Naive B cell (primary cell): ENCODE measurements around the gene RUNX2. TPM values are rescaled to one million over a fixed set of nuclear protein-coding genes. Genes with fewer than 3 reads are reported as not detected.

Source experiments
- ATAC-seq, 2 donors: fragments of 150-1000 bp; cut with Tn5 transposase; 2 replicates each; pipeline ENCODE4 v1.10.0; 2021; ENCODE audit warnings: low read depth in 2 of 2, mild to moderate bottlenecking in 2 of 2, moderate library complexity in 2 of 2
- DNase-seq: peaks from one replicate; pipeline ENCODE4 v3.0.0; 2022
- H3K27ac Mint-ChIP-seq, 6 donors: one replicate each; pipeline ENCODE4 v1.8.0; 2020 to 2022; ENCODE audit warnings: mild to moderate bottlenecking in 6 of 6, mixed read lengths in 6 of 6, moderate library complexity in 5 of 6, inconsistent platforms in 2 of 6
- H3K27me3 Mint-ChIP-seq, 3 donors: one replicate each; pipeline ENCODE4 v1.8.0; 2021 to 2022; ENCODE audit warnings: mixed read lengths in 3 of 3, mild to moderate bottlenecking in 1 of 3
- H3K36me3 Mint-ChIP-seq, 2 donors: one replicate each; pipeline ENCODE4 v1.8.0; 2020 to 2022; ENCODE audit warnings: mixed read lengths in 2 of 2, inconsistent platforms in 1 of 2, mild to moderate bottlenecking in 1 of 2
- H3K4me1 Mint-ChIP-seq, 3 donors: one replicate each; pipeline ENCODE4 v1.8.0; 2020 to 2022; ENCODE audit warnings: mixed read lengths in 3 of 3, inconsistent platforms in 1 of 3, mild to moderate bottlenecking in 1 of 3, moderate library complexity in 1 of 3
- H3K4me3 Mint-ChIP-seq, 8 donors: one replicate each; pipeline ENCODE4 v1.8.0; 2020 to 2022; ENCODE audit warnings: mild to moderate bottlenecking in 8 of 8, mixed read lengths in 8 of 8, moderate library complexity in 8 of 8, inconsistent platforms in 2 of 8
- H3K9me3 Mint-ChIP-seq, 7 donors: one replicate each; pipeline ENCODE4 v1.8.0; 2020 to 2022; ENCODE audit warnings: mixed read lengths in 7 of 7, mild to moderate bottlenecking in 5 of 7, inconsistent platforms in 2 of 7, moderate library complexity in 1 of 7
- polyA plus RNA-seq, 6 donors: library from polyadenylated mRNA; unstranded; fragments of 300-500 nt; fragmentation: Illumina TruSeq; gene quantifications; one replicate each; pipeline ENCODE4 v1.2.3, GENCODE V29; 2021; ENCODE audit warnings: low read depth in 6 of 6

RUNX2 gene
- polyA plus RNA-seq, 6 donors from 2014 or later = 0.08 to 0.37 (median 0.16) TPM; not detected in 3

DNA sequence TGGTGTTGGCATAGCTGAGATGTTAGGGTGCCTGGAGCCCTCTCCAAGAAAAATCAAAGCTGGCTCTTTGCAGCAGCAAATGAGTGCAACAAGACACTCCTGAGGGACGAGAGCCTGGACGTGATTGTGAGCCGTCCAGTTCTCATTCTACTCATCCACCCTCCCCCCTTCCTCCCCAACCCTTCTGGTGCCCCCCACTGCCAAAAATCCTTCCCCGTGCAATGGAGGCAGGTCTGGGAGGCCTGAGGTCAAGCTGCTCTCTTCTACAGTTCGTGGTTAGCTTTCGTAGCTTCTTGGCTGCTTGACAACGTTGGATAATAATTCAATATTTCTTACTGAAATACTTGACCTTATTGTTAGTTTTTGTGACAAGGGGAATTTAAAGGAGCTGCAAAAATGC lies 234.9 kb downstream of the RUNX2 start:
- Mint-ChIP-seq H3K36me3 (no peaks in the 10 kb centered on the region), H3K4me1 (peaks cover 4 to 9% (median 6%) of the 10 kb centered on the region in 3 donors), H3K27me3 (peaks cover 0 to 5% (median 0%) of the 10 kb centered on the region in 3 donors), H3K9me3 (no peaks in the 10 kb centered on the region), H3K4me3 (no peak overlapping the region), H3K27ac (no peak overlapping the region)
- DNase-seq (no peak), ATAC-seq (no peak)

DNA sequence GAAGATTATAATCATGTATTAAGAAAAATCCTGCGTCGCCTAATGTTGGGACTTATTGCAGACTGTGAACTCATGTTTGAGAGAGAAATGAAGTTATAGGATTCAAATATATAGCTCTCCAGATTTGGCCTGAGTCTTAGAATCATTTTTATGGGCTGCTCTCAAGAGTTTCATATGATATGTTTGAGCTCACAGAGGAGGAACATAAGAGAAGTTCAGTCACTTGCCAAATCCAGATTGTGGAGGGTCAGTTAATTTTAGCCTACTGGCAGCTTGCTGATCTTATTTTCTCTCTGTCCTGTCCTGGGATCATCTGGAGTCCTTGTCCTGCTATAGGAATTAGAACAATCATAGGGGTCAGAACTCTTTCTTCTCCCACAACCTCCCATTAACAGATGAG lies 235.7 kb downstream of the RUNX2 start:
- ATAC-seq (no peak), DNase-seq (no peak)
- Mint-ChIP-seq H3K27ac (no peak overlapping the region), H3K4me1 (peaks cover 4 to 6% (median 5%) of the 10 kb centered on the region in 3 donors), H3K9me3 (no peaks in the 10 kb centered on the region), H3K27me3 (peaks cover 0 to 5% (median 0%) of the 10 kb centered on the region in 3 donors), H3K36me3 (no peaks in the 10 kb centered on the region), H3K4me3 (no peak overlapping the region)

DNA sequence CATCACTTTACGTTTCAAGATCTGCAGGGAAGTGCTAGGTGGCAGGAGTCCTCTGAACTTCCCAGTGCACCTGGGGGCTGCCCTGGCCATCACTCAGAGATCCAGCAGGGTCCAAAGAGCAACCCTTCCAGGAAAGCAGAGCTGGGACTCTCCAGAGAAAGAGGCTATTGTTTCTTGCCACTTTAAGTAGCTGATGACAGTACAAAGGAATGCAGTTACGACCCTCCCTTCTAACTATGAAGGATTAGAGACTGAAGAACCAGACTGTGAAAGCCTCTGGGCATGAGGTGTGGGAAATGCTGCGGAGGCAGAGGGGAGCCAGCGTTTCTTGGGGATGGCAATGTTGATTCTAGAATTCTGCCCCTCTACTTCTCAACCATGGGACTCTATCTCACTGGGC lies 238.8 kb downstream of the RUNX2 start:
- ATAC-seq = no peak
- Mint-ChIP-seq H3K27ac (no peak overlapping the region), H3K9me3 (no peaks in the 10 kb centered on the region), H3K4me3 (no peak overlapping the region), H3K36me3 (no peaks in the 10 kb centered on the region), H3K4me1 (no peaks in the 10 kb centered on the region), H3K27me3 (peaks cover 0 to 5% (median 0%) of the 10 kb centered on the region in 3 donors)
- no peak for DNase-seq

- H3K9me3 Mint-ChIP-seq = no peaks in the 10 kb centered on the region
- H3K4me1 Mint-ChIP-seq = peaks cover 0 to under 1% (median under 1%) of the 10 kb centered on the region in 3 donors
- no peak for ATAC-seq
- peak overlapping the region in 1 of 6 donors; percentile 34 for H3K27ac Mint-ChIP-seq
- H3K36me3 Mint-ChIP-seq = no peaks in the 10 kb centered on the region
- peaks cover 0 to 5% (median 0%) of the 10 kb centered on the region in 3 donors for H3K27me3 Mint-ChIP-seq
- no peak overlapping the region for H3K4me3 Mint-ChIP-seq
- no peak for DNase-seq
Observed at GRCh38 chr6:45567879-45568278, 239.7 kb downstream of the RUNX2 start.

- Mint-ChIP-seq H3K36me3 (no peaks in the 10 kb centered on the region), H3K9me3 (no peaks in the 10 kb centered on the region), H3K27ac (no peak overlapping the region), H3K4me3 (no peak overlapping the region), H3K27me3 (peaks cover 0 to 5% (median 0%) of the 10 kb centered on the region in 3 donors), H3K4me1 (peaks cover 0 to 6% (median 2%) of the 10 kb centered on the region in 3 donors)
- DNase-seq (no peak), ATAC-seq (no peak)
Observed at GRCh38 chr6:45568626-45569025, 240.5 kb downstream of the RUNX2 start.

- Mint-ChIP-seq H3K27me3 (peaks cover 0 to 5% (median 0%) of the 10 kb centered on the region in 3 donors), H3K27ac (no peak overlapping the region), H3K36me3 (peaks cover 0 to 3% of the 10 kb centered on the region in 2 donors), H3K9me3 (no peaks in the 10 kb centered on the region), H3K4me3 (no peak overlapping the region), H3K4me1 (peaks cover 0 to 6% (median 6%) of the 10 kb centered on the region in 3 donors)
- no peak for ATAC-seq
- DNase-seq = no peak
Observed at GRCh38 chr6:45569210-45569945, 241.2 kb downstream of the RUNX2 start.

- Mint-ChIP-seq H3K9me3 (peaks cover 0 to 2% (median 0%) of the 10 kb centered on the region in 7 donors), H3K27me3 (no peaks in the 10 kb centered on the region), H3K4me3 (no peak overlapping the region), H3K4me1 (peaks cover 0 to 6% (median 6%) of the 10 kb centered on the region in 3 donors), H3K36me3 (peaks cover 0 to 3% of the 10 kb centered on the region in 2 donors), H3K27ac (peak overlapping the region in 2 of 6 donors; percentile 18 to 80)
- no peak for ATAC-seq
- DNase-seq = no peak
Observed at GRCh38 chr6:45571159-45571558, 243.0 kb downstream of the RUNX2 start.

GRCh38 chr6:45572833-45573232 lies 244.7 kb downstream of the RUNX2 start:
- no peak for ATAC-seq
- DNase-seq = no peak
- Mint-ChIP-seq H3K27me3 (no peaks in the 10 kb centered on the region), H3K4me1 (peaks cover 0 to 6% (median 6%) of the 10 kb centered on the region in 3 donors), H3K9me3 (peaks cover 0 to 2% (median 0%) of the 10 kb centered on the region in 7 donors), H3K27ac (peak overlapping the region in 2 of 6 donors; percentile 8 to 82), H3K36me3 (peaks cover 0 to 3% of the 10 kb centered on the region in 2 donors), H3K4me3 (no peak overlapping the region)

DNA sequence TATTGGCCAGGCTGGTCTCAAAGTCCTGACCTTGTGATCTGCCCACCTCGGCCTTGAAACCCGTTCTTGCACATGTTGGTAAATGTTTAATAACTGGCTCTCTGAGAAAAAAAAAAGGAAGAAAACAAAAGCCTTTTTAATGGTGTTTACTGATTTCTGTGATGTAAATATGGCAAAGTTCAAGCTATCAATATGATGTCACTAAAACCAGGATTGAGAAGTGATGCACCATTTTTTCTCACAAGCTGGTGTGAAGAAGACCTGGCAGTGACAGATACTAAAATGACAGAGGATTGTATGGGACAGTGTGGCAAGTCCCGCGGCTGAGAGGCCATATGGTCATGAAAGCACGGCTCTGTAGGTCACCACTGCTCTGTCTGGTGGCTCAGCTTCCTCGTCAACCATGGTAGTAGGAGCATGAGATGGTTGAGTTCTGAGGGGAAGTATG lies 245.9 kb downstream of the RUNX2 start:
- DNase-seq = no peak
- Mint-ChIP-seq H3K9me3 (peaks cover 0 to 2% (median 0%) of the 10 kb centered on the region in 7 donors), H3K27ac (peak overlapping the region in 1 of 6 donors; percentile 20), H3K27me3 (no peaks in the 10 kb centered on the region), H3K36me3 (peaks cover 0 to 3% of the 10 kb centered on the region in 2 donors), H3K4me3 (no peak overlapping the region), H3K4me1 (peaks cover 0 to 6% (median 6%) of the 10 kb centered on the region in 3 donors)
- no peak for ATAC-seq

GRCh38 chr6:45574885-45575284 lies 246.8 kb downstream of the RUNX2 start:
- H3K36me3 Mint-ChIP-seq = peaks cover 0 to 3% of the 10 kb centered on the region in 2 donors
- no peak overlapping the region for H3K27ac Mint-ChIP-seq
- peaks cover 0 to 2% (median 0%) of the 10 kb centered on the region in 7 donors for H3K9me3 Mint-ChIP-seq

GRCh38 chr6:45576648-45577624 lies 248.8 kb downstream of the RUNX2 start:
- H3K27me3 Mint-ChIP-seq = no peaks in the 10 kb centered on the region
- peaks cover 0 to 6% (median 6%) of the 10 kb centered on the region in 3 donors for H3K4me1 Mint-ChIP-seq
- H3K9me3 Mint-ChIP-seq = peaks cover 0 to 11% (median 7%) of the 10 kb centered on the region in 7 donors
- H3K4me3 Mint-ChIP-seq = no peak overlapping the region
- H3K27ac Mint-ChIP-seq = no peak overlapping the region
- ATAC-seq (no peak), DNase-seq (no peak)
- peaks cover 5 to 6% of the 10 kb centered on the region in 2 donors for H3K36me3 Mint-ChIP-seq

More at GRCh38 chr6:45574885-45575284, 246.8 kb downstream of the RUNX2 start:
- H3K4me3 Mint-ChIP-seq = no peak overlapping the region
- no peaks in the 10 kb centered on the region for H3K27me3 Mint-ChIP-seq
- DNase-seq (no peak), ATAC-seq (no peak)
- peaks cover 0 to 6% (median 6%) of the 10 kb centered on the region in 3 donors for H3K4me1 Mint-ChIP-seq

DNA sequence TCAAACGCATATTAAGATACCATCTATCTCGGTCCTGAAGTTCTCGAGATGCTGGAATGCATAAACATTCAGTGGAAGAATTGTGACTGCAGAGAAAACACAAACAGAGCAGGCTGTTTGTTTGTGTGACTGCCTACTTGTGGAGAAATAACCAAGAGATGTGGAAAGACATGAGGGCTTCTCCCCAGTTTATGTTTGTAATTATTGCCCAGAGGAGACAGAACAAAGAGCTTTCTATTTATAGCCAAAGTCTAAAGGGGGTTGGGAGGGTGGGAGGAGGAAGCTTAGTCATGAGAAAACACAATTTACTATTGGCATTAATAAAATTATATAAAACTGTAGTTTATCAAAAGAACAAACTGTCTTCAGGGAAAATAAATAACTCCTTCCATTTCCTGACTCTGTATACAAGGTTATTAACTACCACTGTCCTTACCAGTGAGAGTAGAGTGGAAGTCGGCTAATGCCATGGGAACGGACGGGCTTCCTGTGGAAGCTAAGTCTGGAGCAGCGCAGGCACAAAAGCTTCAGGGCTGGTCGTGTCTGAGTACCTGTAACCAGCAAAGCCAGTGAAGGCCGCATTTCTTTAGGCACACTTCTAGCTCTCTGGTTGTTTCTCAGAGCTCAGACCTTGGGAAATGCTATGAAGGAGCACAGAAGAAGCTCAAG lies 249.8 kb downstream of the RUNX2 start:
- ATAC-seq (no peak), DNase-seq (no peak)
- Mint-ChIP-seq H3K27me3 (no peaks in the 10 kb centered on the region), H3K27ac (peak overlapping the region in 1 of 6 donors; percentile 30), H3K4me3 (no peak overlapping the region), H3K4me1 (peaks cover 0 to 5% (median 4%) of the 10 kb centered on the region in 3 donors), H3K36me3 (peaks cover 9 to 13% of the 10 kb centered on the region in 2 donors), H3K9me3 (peaks cover 0 to 21% (median 14%) of the 10 kb centered on the region in 7 donors)

- ATAC-seq (no peak), DNase-seq (no peak)
- H3K9me3 Mint-ChIP-seq = peaks cover 0 to 21% (median 12%) of the 10 kb centered on the region in 7 donors
- no peak overlapping the region for H3K27ac Mint-ChIP-seq
- H3K27me3 Mint-ChIP-seq = no peaks in the 10 kb centered on the region
- H3K36me3 Mint-ChIP-seq = peaks cover 9 to 10% of the 10 kb centered on the region in 2 donors
- H3K4me1 Mint-ChIP-seq = peaks cover 19 to 25% (median 22%) of the 10 kb centered on the region in 3 donors
- H3K4me3 Mint-ChIP-seq = no peak overlapping the region
Observed at GRCh38 chr6:45584127-45584526, 256.0 kb downstream of the RUNX2 start.
